HepG2 (cell line): ENCODE data around the gene ULK4. TPM values are rescaled to one million over a fixed set of nuclear protein-coding genes. Genes with fewer than 3 reads are reported as not detected.

Source experiments
- ATAC-seq: fragments of 200-7000 bp; cut with Tn5 transposase; 3 replicates; pipeline ENCODE4 v1.9.1; 2020; ENCODE audit warnings: mild to moderate bottlenecking, moderate library complexity
- BruUV-seq: library from RNA; stranded (reverse); fragments of 400-500 nt; replicated peaks from 2 replicates; lab custom pipeline; 2021; lab: Mats Ljungman, UMichigan
- CTCF ChIA-PET: fragments of 300-600 bp; formaldehyde crosslinking; extraction: SDS; loops from one replicate; lab custom pipeline; 2021; ENCODE audit warnings: low total read pairs, inconsistent platforms, low intra/inter-chr PET ratio; lab: Yijun Ruan, JAX
- POLR2A ChIA-PET: fragments of 350-600 bp; sonication (Branson Sonifier 250); formaldehyde crosslinking; loops from one replicate; lab custom pipeline; 2020; ENCODE audit warnings: antibody characterized with exemption, inconsistent platforms; lab: Yijun Ruan, JAX
- DNase-seq: peaks from one replicate; pipeline ENCODE4 v3.0.0-alpha.2; 2015; ENCODE audit warnings: low spot score
- FAIRE-seq: peaks from 3 replicates; lab custom pipeline; 2011; peaks lifted over from hg19 to GRCh38; lab: Jason Lieb, UNC
- H2AFZ ChIP-seq: one replicate; pipeline ENCODE4 v1.6.1; 2011; ENCODE audit warnings: low read length, inconsistent platforms
- H3K27ac ChIP-seq: fragments of 300-600 bp; 3 replicates; pipeline ENCODE4 v1.8.0; 2011; ENCODE audit warnings: mixed run types, mild to moderate bottlenecking, mixed read lengths, low read length, inconsistent platforms; ENCODE audit not compliant: insufficient read depth; ENCODE audit errors: extremely low read length
- H3K27me3 ChIP-seq, 2 experiments: fragments of 200-600 bp in 1 of 2; 2 replicates in 1 of 2; 3 replicates in 1 of 2; pipeline versions ENCODE4 v1.6.0 to v1.8.0; 2011; ENCODE audit warnings: low read length in 2 of 2, mild to moderate bottlenecking in 2 of 2, moderate library complexity in 2 of 2, inconsistent platforms in 1 of 2; ENCODE audit not compliant: insufficient read depth in 2 of 2, control insufficient read depth in 1 of 2
- H3K36me3 ChIP-seq, 2 experiments: fragments of 200-600 bp in 1 of 2; replicated peaks in 1 of 2; 2 replicates in 1 of 2; 3 replicates in 1 of 2; pipeline versions ENCODE4 v1.5.1 to v1.8.0; 2011; ENCODE audit warnings: low read length in 2 of 2, inconsistent platforms in 1 of 2; ENCODE audit not compliant: insufficient read depth in 2 of 2, control insufficient read depth in 1 of 2
- H3K4me1 ChIP-seq: 2 replicates; pipeline ENCODE4 v1.5.1; 2012; ENCODE audit warnings: low read length, inconsistent platforms; ENCODE audit not compliant: insufficient read depth
- H3K4me2 ChIP-seq: 2 replicates; pipeline ENCODE4 v1.6.0; 2011; ENCODE audit warnings: low read depth, low read length, inconsistent platforms
- H3K4me3 ChIP-seq, 3 experiments: fragments of 200-600 bp in 1 of 3; sonication (generic), shearing (Covaris generic) in 1 of 3; replicated peaks in 1 of 3; 2 replicates each; pipeline ENCODE4 v1.5.1; 2011 to 2016; ENCODE audit warnings: low read length in 3 of 3, inconsistent platforms in 2 of 3, low read depth in 2 of 3, mild to moderate bottlenecking in 2 of 3, control low read depth in 1 of 3, mixed read lengths in 1 of 3; ENCODE audit not compliant: insufficient read depth in 1 of 3
- H3K79me2 ChIP-seq: one replicate; pipeline ENCODE4 v1.6.1; 2011; ENCODE audit warnings: low read length, inconsistent platforms; ENCODE audit not compliant: insufficient read depth
- H3K9ac ChIP-seq: 2 replicates; pipeline ENCODE4 v1.6.0; 2011; ENCODE audit warnings: mild to moderate bottlenecking, low read depth, low read length, inconsistent platforms; ENCODE audit not compliant: insufficient read depth
- H3K9me3 ChIP-seq: 2 replicates; pipeline ENCODE4 v1.5.1; 2012; ENCODE audit warnings: mild to moderate bottlenecking, low read length
- H4K20me1 ChIP-seq: 2 replicates; pipeline ENCODE4 v1.6.0; 2011; ENCODE audit warnings: inconsistent platforms, mild to moderate bottlenecking, low read length, moderate library complexity; ENCODE audit not compliant: insufficient read depth
- LRRFIP1 ChIP-seq: sonication (generic); formaldehyde crosslinking; conservative IDR thresholded peaks from 2 replicates; pipeline ENCODE4 v1.4.0; 2020; ENCODE audit warnings: missing genetic modification reagents
- MBNL3 ChIP-seq: fragments of 250-450 bp; sonication (Bioruptor Pico); conservative IDR thresholded peaks from 2 replicates; pipeline ENCODE4 v1.8.0; 2022; ENCODE audit warnings: mild to moderate bottlenecking, inconsistent platforms
- MEIS1 ChIP-seq: sonication (generic); formaldehyde crosslinking; IDR thresholded peaks from 2 replicates; pipeline ENCODE4 v1.9.0; 2021; ENCODE audit warnings: mild to moderate bottlenecking, missing genetic modification reagents, moderate library complexity, borderline replicate concordance
- MXD3 ChIP-seq: IDR thresholded peaks from 2 replicates; pipeline ENCODE4 v1.6.1; 2016; ENCODE audit warnings: mild to moderate bottlenecking, missing biosample characterization, missing genetic modification reagents
- ZBTB38 ChIP-seq: sonication (generic); formaldehyde crosslinking; IDR thresholded peaks from 2 replicates; pipeline ENCODE4 v1.5.1; 2020; ENCODE audit warnings: mild to moderate bottlenecking, missing genetic modification reagents
- ZNF207 ChIP-seq: fragments of 450-650 bp; IDR thresholded peaks from 2 replicates; pipeline ENCODE4 v1.6.1; 2016; ENCODE audit warnings: antibody characterized with exemption, borderline replicate concordance
- ZNF225 ChIP-seq: sonication (generic); formaldehyde crosslinking; IDR thresholded peaks from 2 replicates; pipeline ENCODE4 v1.4.0; 2020; ENCODE audit warnings: mild to moderate bottlenecking, missing genetic modification reagents
- ZNF274 ChIP-seq: sonication (generic); formaldehyde crosslinking; IDR thresholded peaks from 2 replicates; pipeline ENCODE4 v1.5.1; 2020; ENCODE audit warnings: mild to moderate bottlenecking, missing genetic modification reagents
- ZNF549 ChIP-seq: sonication (generic); formaldehyde crosslinking; IDR thresholded peaks from 2 replicates; pipeline ENCODE4 v1.5.0; 2020; ENCODE audit warnings: missing genetic modification reagents
- ZNF720 ChIP-seq: sonication (generic); formaldehyde crosslinking; IDR thresholded peaks from 2 replicates; pipeline ENCODE4 v1.4.0; 2020; ENCODE audit warnings: missing genetic modification reagents
- ZNF740 ChIP-seq: sonication (generic); formaldehyde crosslinking; IDR thresholded peaks from 2 replicates; pipeline ENCODE4 v1.4.0; 2020; ENCODE audit warnings: missing genetic modification reagents
- ZXDC ChIP-seq: sonication (generic); formaldehyde crosslinking; IDR thresholded peaks from 2 replicates; pipeline ENCODE4 v1.5.0; 2020; ENCODE audit warnings: mild to moderate bottlenecking, missing genetic modification reagents
- WGBS: methylation state at CpG from one replicate; pipeline ENCODE4 v1.1.6; 2017; ENCODE audit warnings: low lambda C conversion rate; 5-methylcytosine and 5-hydroxymethylcytosine counted together
- in situ Hi-C: cut with HindIII; loops from 2 replicates; pipeline ENCODE4 v1.10.0; 2017; ENCODE audit warnings: low pct_unique_long_range_greater_than_20kb; ENCODE audit not compliant: extremely low pct_ligation_motif_present
- intact Hi-C: fragments of 100-400 bp; cut with micrococcal nuclease; formaldehyde crosslinking; loops from one replicate; pipeline ENCODE4 v1.10.0; 2022; ENCODE audit not compliant: unreplicated experiment
- polyA plus RNA-seq, 8 experiments: library from polyadenylated mRNA; depleted of rRNA in 3 of 8; stranded (reverse) in 7 of 8; unstranded in 1 of 8; fragments of >200 nt; fragmentation: Illumina TruSeq in 4 of 8; extraction: Trizol in 4 of 8; gene quantifications; 2 replicates each; pipeline versions ENCODE4 v1.2.1 to v1.2.3, GENCODE V29; 2011 to 2016; ENCODE audit warnings: low read depth in 4 of 8, missing spikeins in 1 of 8, mixed read lengths in 1 of 8; ENCODE audit not compliant: insufficient read depth in 1 of 8
- total RNA-seq, 5 experiments: library from RNA; depleted of rRNA; stranded (reverse); fragments of >200 nt; fragmentation: Illumina TruSeq; extraction: Trizol; gene quantifications; 2 replicates each; pipeline ENCODE4 v1.2.3, GENCODE V29; 2016; ENCODE audit warnings: low read depth in 1 of 5

Gene ULK4
- total and polyA plus RNA-seq, 2 of the 13 experiments (the other 11 are each of a cell fraction or from before 2014, with no cell fraction given), result 6.7 to 11.8 TPM

GRCh38 chr3:41462103-41462691 lies 499.7 kb downstream of the ULK4 start:
- CTCF ChIA-PET, result no interaction called here
- Histone ChIP-seq H3K4me3 (no peak overlapping the region), H3K4me1 (no peaks in the 10 kb centered on the region), H3K36me3 (no peaks in the 10 kb centered on the region), H3K79me2 (no peaks in the 10 kb centered on the region), H3K9me3 (no peaks in the 10 kb centered on the region), H2AFZ (no peak overlapping the region), H3K27ac (no peak overlapping the region), H4K20me1 (no peaks in the 10 kb centered on the region), H3K9ac (no peak overlapping the region), H3K4me2 (no peak overlapping the region), H3K27me3 (no peaks in the 10 kb centered on the region)
- WGBS, result 92% methylated on average over 2 of the region's 2 CpGs
- POLR2A ChIA-PET, result no interaction called here
- TF ChIP-seq ZBTB38 (CRISPR knock-in tag), result no peak
- no peak for TF ChIP-seq MBNL3 (CRISPR knock-in tag)
- no peak for TF ChIP-seq ZNF274
- TF ChIP-seq ZXDC (CRISPR knock-in tag), result no peak
- no peak for TF ChIP-seq MXD3 (CRISPR knock-in tag)
- TF ChIP-seq LRRFIP1, result no peak
- TF ChIP-seq ZNF225 (CRISPR knock-in tag), result no peak
- no peak for TF ChIP-seq ZNF549 (CRISPR knock-in tag)
- no peak for TF ChIP-seq ZNF740 (CRISPR knock-in tag)
- no peak for TF ChIP-seq MEIS1 (CRISPR knock-in tag)
- no peak for TF ChIP-seq ZNF207
- no peak for TF ChIP-seq ZNF720 (CRISPR knock-in tag)
- no TSS peak for BruUV-seq
- in situ Hi-C loops (no loop called here), intact Hi-C loops (no loop called here)
- DNase-seq, result no peak
- FAIRE-seq, result no peak
- no peak for ATAC-seq
